Tibial artery (tissue), 4 donors: ENCODE data around the gene CCNY.

Source experiments
- DNase-seq, 2 donors: peaks; one replicate each; pipeline ENCODE4 v3.0.0-alpha.2; 2019
- H3K27ac ChIP-seq, 2 donors: fragments of 200-600 bp; sonication (generic) in 1 of 2; 1 replicate in 1 of 2; 2 replicates in 1 of 2; pipeline ENCODE4 v1.5.1; 2018 to 2019; ENCODE audit warnings: mild to moderate bottlenecking in 1 of 2
- H3K27me3 ChIP-seq, 2 donors: fragments of 200-600 bp; sonication (generic) in 1 of 2; one replicate each; pipeline versions ENCODE4 v1.5.1 to v1.6.0; 2016 to 2019
- H3K36me3 ChIP-seq, 3 donors: fragments of 200-600 bp; sonication (generic) in 2 of 3; one replicate each; pipeline ENCODE4 v1.5.1; 2016 to 2019; ENCODE audit warnings: mild to moderate bottlenecking in 2 of 3
- H3K4me1 ChIP-seq, 4 donors: fragments of 200-600 bp; sonication (generic) in 2 of 4; 1 replicate in 3 of 4; 2 replicates in 1 of 4; pipeline ENCODE4 v1.5.1; 2016 to 2019
- H3K4me3 ChIP-seq, 2 donors: fragments of 200-600 bp; sonication (generic) in 1 of 2; 1 replicate in 1 of 2; 2 replicates in 1 of 2; pipeline ENCODE4 v1.5.1; 2018 to 2019; ENCODE audit warnings: mild to moderate bottlenecking in 2 of 2
- H3K9me3 ChIP-seq, 3 donors: fragments of 200-600 bp; sonication (generic) in 1 of 3; one replicate each; pipeline ENCODE4 v1.5.1; 2016 to 2019
- intact Hi-C: fragments of 100-400 bp; cut with DNase I; formaldehyde crosslinking; loops from one replicate; pipeline ENCODE4 v1.15.0; 2023; ENCODE audit warnings: low total_unique reads
- TF ChIP-seq, protein P1 (sequence below), 2 experiments: fragments of 200-600 bp in 1 of 2; fragments of 450-650 bp in 1 of 2; IDR thresholded peaks; one replicate each; pipeline ENCODE4 v1.5.1; 2017 to 2019; ENCODE audit warnings: antibody characterized with exemption in 2 of 2, mild to moderate bottlenecking in 1 of 2, moderate library complexity in 1 of 2

CCNY gene

DNA sequence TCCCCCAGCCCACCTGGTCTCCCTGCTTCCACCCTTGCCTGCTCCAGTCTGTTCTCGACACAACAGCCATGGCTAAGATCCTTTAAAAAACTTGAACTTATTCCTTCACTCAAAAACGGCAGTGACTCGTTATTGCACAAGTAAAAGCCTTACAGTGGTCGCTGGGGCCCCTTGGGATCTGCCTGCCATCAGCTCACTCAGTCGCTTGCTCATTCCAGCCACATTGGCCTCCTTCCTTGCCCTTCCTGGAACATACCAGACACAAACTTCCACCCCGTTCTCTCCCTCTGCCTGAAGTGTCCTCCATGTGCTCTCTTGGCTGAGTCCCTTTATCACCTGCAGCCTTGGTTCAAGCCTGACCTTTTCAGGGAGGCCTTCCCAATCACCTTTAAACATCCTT, 4.7 kb downstream of the CCNY start:
- Histone ChIP-seq H3K4me3 (no peak overlapping the region), H3K9me3 (no peaks in the 10 kb centered on the region), H3K27me3 (no peaks in the 10 kb centered on the region), H3K4me1 (peaks cover 0 to 49% (median 27%) of the 10 kb centered on the region in 4 donors), H3K27ac (peak overlapping the region in 1 of 2 donors; percentile 9), H3K36me3 (no peaks in the 10 kb centered on the region)
- intact Hi-C loops = no loop called here
- DNase-seq = no peak
- TF ChIP-seq, protein P1, sequence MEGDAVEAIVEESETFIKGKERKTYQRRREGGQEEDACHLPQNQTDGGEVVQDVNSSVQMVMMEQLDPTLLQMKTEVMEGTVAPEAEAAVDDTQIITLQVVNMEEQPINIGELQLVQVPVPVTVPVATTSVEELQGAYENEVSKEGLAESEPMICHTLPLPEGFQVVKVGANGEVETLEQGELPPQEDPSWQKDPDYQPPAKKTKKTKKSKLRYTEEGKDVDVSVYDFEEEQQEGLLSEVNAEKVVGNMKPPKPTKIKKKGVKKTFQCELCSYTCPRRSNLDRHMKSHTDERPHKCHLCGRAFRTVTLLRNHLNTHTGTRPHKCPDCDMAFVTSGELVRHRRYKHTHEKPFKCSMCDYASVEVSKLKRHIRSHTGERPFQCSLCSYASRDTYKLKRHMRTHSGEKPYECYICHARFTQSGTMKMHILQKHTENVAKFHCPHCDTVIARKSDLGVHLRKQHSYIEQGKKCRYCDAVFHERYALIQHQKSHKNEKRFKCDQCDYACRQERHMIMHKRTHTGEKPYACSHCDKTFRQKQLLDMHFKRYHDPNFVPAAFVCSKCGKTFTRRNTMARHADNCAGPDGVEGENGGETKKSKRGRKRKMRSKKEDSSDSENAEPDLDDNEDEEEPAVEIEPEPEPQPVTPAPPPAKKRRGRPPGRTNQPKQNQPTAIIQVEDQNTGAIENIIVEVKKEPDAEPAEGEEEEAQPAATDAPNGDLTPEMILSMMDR (IDR thresholded peaks at IDR 0.05) = no peak

DNA sequence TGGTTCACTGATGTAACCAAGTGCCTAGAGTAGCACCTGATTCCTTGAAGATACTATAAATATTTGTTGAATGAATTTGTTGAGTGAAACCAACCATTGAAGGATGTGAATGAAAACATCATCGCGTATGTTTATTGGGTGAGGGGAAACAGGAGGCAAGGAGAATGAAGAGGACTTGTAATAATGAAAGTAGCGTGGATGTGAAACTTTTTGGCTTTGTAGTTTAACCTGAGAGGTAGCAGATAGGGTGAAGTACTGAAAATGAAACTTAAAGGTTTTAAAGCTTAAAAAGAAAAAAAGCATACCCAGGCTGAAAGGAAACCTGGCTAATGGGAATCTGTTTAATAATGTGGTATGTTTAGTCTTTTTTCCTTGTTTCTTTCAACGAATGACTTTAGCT, 5.2 kb downstream of the CCNY start:
- Histone ChIP-seq H3K4me1 (peaks cover 0 to 54% (median 27%) of the 10 kb centered on the region in 4 donors), H3K27me3 (no peaks in the 10 kb centered on the region), H3K9me3 (no peaks in the 10 kb centered on the region), H3K27ac (no peak overlapping the region), H3K4me3 (no peak overlapping the region), H3K36me3 (no peaks in the 10 kb centered on the region)
- DNase-seq = no peak
- intact Hi-C loops = no loop called here
- TF ChIP-seq, protein P1 (IDR thresholded peaks at IDR 0.05) = no peak

DNA sequence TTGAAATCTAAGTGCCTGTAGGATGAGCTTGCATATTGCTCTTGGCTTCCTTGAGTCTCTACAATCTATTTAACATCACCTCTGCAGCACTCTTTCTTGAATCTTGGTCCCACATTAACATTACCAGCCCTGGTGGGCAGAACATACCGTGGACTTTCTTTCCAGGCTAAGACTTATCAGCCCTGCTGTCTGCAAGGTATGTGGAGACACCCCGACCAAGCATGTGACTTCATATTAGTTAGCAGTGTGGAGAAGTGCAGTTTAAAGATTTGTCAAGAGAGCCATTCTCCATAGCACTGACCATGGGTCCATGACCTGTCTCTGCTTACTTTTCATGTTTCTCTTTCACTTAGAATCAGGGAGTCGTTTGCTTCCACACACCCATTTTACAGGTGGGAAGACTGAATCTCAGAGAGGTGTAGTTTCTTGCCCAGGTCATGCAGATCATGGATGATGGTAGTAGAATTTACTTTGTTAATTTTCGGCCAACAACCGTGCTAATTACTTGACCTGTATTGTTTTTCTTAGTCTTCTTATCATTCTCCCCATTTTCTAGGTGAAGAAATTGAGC, 6.0 kb downstream of the CCNY start:
- Histone ChIP-seq H3K4me1 (peaks cover 0 to 62% (median 28%) of the 10 kb centered on the region in 4 donors), H3K27ac (no peak overlapping the region), H3K4me3 (no peak overlapping the region), H3K9me3 (no peaks in the 10 kb centered on the region), H3K27me3 (no peaks in the 10 kb centered on the region), H3K36me3 (no peaks in the 10 kb centered on the region)
- intact Hi-C loops = no loop called here
- no peak for DNase-seq
- TF ChIP-seq, protein P1 (IDR thresholded peaks at IDR 0.05) = no peak

DNA sequence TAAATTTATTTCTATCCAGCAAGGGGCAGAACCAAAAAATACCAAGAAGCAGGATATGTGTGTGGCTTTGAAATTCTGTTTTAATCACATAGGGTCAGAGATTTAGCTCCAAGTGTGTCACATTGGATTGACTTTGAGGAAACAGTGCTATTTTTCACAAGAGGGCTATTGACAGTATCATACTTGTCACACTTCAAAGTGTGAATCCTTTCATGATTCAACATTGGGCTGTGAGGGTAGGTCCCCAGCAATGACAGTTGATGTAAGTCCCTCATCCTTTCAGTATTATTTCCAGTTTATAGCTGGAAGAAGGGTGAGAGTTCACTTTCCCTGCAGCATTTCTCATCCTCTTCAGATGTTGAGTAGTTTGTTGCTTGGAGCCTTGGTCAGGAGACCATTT, 7.4 kb downstream of the CCNY start:
- Histone ChIP-seq H3K36me3 (no peaks in the 10 kb centered on the region), H3K27me3 (no peaks in the 10 kb centered on the region), H3K4me3 (no peak overlapping the region), H3K4me1 (peaks cover 0 to 61% (median 23%) of the 10 kb centered on the region in 4 donors), H3K27ac (no peak overlapping the region), H3K9me3 (no peaks in the 10 kb centered on the region)
- intact Hi-C loops = no loop called here
- no peak for DNase-seq
- TF ChIP-seq, protein P1 (IDR thresholded peaks at IDR 0.05) = no peak

DNA sequence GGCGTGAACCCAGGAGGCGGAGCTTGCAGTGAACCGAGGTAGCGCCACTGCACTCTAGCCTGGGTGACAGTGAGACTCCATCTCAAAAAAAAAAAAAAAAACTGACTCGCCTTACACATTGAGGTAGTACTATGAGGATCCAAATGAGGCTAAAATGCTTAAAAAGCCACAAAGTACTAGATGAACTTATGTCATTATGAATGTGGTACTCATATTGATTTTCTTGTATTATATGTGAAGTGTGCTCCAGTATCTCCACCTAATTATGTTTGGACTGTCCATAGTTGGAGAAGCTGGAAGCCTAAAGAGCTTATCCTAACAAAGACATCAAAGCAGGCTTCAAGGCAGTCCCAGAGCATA, 9.1 kb downstream of the CCNY start:
- no peak for DNase-seq
- Histone ChIP-seq H3K27ac (no peak overlapping the region), H3K36me3 (no peaks in the 10 kb centered on the region), H3K4me3 (no peak overlapping the region), H3K4me1 (peaks cover 0 to 55% (median 20%) of the 10 kb centered on the region in 4 donors), H3K27me3 (no peaks in the 10 kb centered on the region), H3K9me3 (no peaks in the 10 kb centered on the region)
- intact Hi-C loops = no loop called here
- TF ChIP-seq, protein P1 (IDR thresholded peaks at IDR 0.05) = no peak

DNA sequence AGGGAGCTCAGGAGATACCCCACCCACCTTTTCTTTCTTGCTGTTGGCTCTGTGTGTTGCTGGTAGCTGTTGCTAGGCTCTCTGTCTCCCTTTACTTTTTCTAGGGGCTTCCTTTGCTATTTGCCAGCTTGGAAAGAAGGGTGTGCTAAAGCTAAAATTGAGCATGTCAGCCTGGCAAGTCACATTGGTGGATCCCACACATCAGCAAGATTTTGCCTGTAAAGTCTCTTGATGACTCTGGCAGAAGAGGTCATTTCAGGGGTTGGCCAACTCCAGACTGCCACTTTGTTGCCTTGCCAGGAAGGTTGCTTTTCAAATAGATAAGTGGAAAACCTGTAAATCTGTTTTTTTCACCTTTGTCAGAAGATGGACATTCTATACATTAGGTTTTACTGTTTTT, 9.9 kb downstream of the CCNY start:
- Histone ChIP-seq H3K27me3 (no peaks in the 10 kb centered on the region), H3K4me1 (peaks cover 0 to 55% (median 14%) of the 10 kb centered on the region in 4 donors), H3K27ac (no peak overlapping the region), H3K36me3 (no peaks in the 10 kb centered on the region), H3K4me3 (no peak overlapping the region), H3K9me3 (no peaks in the 10 kb centered on the region)
- TF ChIP-seq, protein P1 (IDR thresholded peaks at IDR 0.05) = no peak
- intact Hi-C loops = no loop called here
- DNase-seq = no peak
